ENCODE measurements around the gene PTPRM. TPM values are rescaled to one million over a fixed set of nuclear protein-coding genes. Genes with fewer than 3 reads are reported as not detected.

Gene PTPRM
- total RNA-seq, 1 experiment from 2014 or later, result 45.6 TPM

GRCh38 chr18:7728297-7728696 lies 161.2 kb downstream of the PTPRM start:
- no peak overlapping the region for H2AFZ ChIP-seq (ENCODE audit: low read length)
- POLR2A ChIA-PET (ENCODE audit: unreplicated experiment), result interaction anchor here (0.7 kb wide), 1 partner anchor 40 kb away, joined by 5 read pairs; no protein-coding TSS in a partner anchor
- H3K4me2 ChIP-seq (ENCODE audit: low read length), result no peak overlapping the region
- no peaks in the 10 kb centered on the region for H3K79me2 ChIP-seq (ENCODE audit: low read length)
- H3K9ac ChIP-seq (ENCODE audit: low read length), result no peak overlapping the region
- no peak overlapping the region for H3K27ac ChIP-seq (ENCODE audit: low read length)
- no peak for TF ChIP-seq CTCF (conservative IDR thresholded peaks at IDR 0.05; ENCODE audit: low read depth, low read length)
- TF ChIP-seq EZH2 (IDR thresholded peaks at IDR 0.05; ENCODE audit: low read length, unreplicated experiment), result no peak
- TF ChIP-seq EZH2phosphoT487 (IDR thresholded peaks at IDR 0.05; ENCODE audit: borderline replicate concordance, low read length), result no peak
- H3K4me1 ChIP-seq (ENCODE audit: insufficient read depth, low read length), result no peaks in the 10 kb centered on the region
- H3K9me3 ChIP-seq (ENCODE audit: low read length), result no peaks in the 10 kb centered on the region
- CTCF ChIA-PET, result no interaction called here
- no peaks in the 10 kb centered on the region for H3K9me2 ChIP-seq (replicated peaks; ENCODE audit: low read length)
- H3K27me3 ChIP-seq (ENCODE audit: low read length), result no peaks in the 10 kb centered on the region
- H3K4me3 ChIP-seq (ENCODE audit: low read length), result no peak overlapping the region
- no peak for DNase-seq
- BruUV-seq (replicated peaks), result no TSS peak
- H3F3A ChIP-seq (ENCODE audit: low read length, unreplicated experiment), result no peaks in the 10 kb centered on the region
- ATAC-seq, result no peak
- no peaks in the 10 kb centered on the region for H3K36me3 ChIP-seq (ENCODE audit: low read depth, low read length)
- H4K20me1 ChIP-seq (ENCODE audit: low read length), result no peaks in the 10 kb centered on the region
- intact Hi-C loops (cut with micrococcal nuclease), result no loop called here

GRCh38 chr18:7729868-7730267 lies 162.8 kb downstream of the PTPRM start:
- Histone ChIP-seq H3K4me1 (ENCODE audit: insufficient read depth, low read length) (no peaks in the 10 kb centered on the region), H3K27me3 (ENCODE audit: low read length) (no peaks in the 10 kb centered on the region), H3K27ac (ENCODE audit: low read length) (no peak overlapping the region), H4K20me1 (ENCODE audit: low read length) (no peaks in the 10 kb centered on the region), H3K9me3 (ENCODE audit: low read length) (no peaks in the 10 kb centered on the region), H3K79me2 (ENCODE audit: low read length) (no peaks in the 10 kb centered on the region), H3F3A (ENCODE audit: low read length, unreplicated experiment) (no peaks in the 10 kb centered on the region), H2AFZ (ENCODE audit: low read length) (no peak overlapping the region), H3K9me2 (replicated peaks; ENCODE audit: low read length) (no peaks in the 10 kb centered on the region), H3K36me3 (ENCODE audit: low read depth, low read length) (no peaks in the 10 kb centered on the region), H3K4me2 (ENCODE audit: low read length) (no peak overlapping the region), H3K9ac (ENCODE audit: low read length) (no peak overlapping the region), H3K4me3 (ENCODE audit: low read length) (no peak overlapping the region)
- intact Hi-C loops (cut with micrococcal nuclease), result no loop called here
- ChIA-PET CTCF (no interaction called here), POLR2A (ENCODE audit: unreplicated experiment) (interaction anchor here (0.7 kb wide), 1 partner anchor 10 kb away, joined by 8 read pairs; no protein-coding TSS in a partner anchor)
- no peak for DNase-seq
- BruUV-seq (replicated peaks), result no TSS peak
- no peak for ATAC-seq
- TF ChIP-seq EZH2phosphoT487 (IDR thresholded peaks at IDR 0.05; ENCODE audit: borderline replicate concordance, low read length), result no peak
- TF ChIP-seq CTCF (conservative IDR thresholded peaks at IDR 0.05; ENCODE audit: low read depth, low read length), result no peak
- no peak for TF ChIP-seq EZH2 (IDR thresholded peaks at IDR 0.05; ENCODE audit: low read length, unreplicated experiment)

- no peak for DNase-seq
- Histone ChIP-seq H3K27ac (ENCODE audit: low read length) (no peak overlapping the region), H3K36me3 (ENCODE audit: low read depth, low read length) (no peaks in the 10 kb centered on the region), H3K4me3 (ENCODE audit: low read length) (no peak overlapping the region), H3K9ac (ENCODE audit: low read length) (no peak overlapping the region), H3K4me2 (ENCODE audit: low read length) (no peak overlapping the region), H2AFZ (ENCODE audit: low read length) (no peak overlapping the region), H4K20me1 (ENCODE audit: low read length) (no peaks in the 10 kb centered on the region), H3K4me1 (ENCODE audit: insufficient read depth, low read length) (no peaks in the 10 kb centered on the region), H3F3A (ENCODE audit: low read length, unreplicated experiment) (no peaks in the 10 kb centered on the region), H3K79me2 (ENCODE audit: low read length) (no peaks in the 10 kb centered on the region), H3K9me2 (replicated peaks; ENCODE audit: low read length) (no peaks in the 10 kb centered on the region), H3K9me3 (ENCODE audit: low read length) (no peaks in the 10 kb centered on the region), H3K27me3 (ENCODE audit: low read length) (no peaks in the 10 kb centered on the region)
- intact Hi-C loops (cut with micrococcal nuclease), result no loop called here
- no peak for ATAC-seq
- POLR2A ChIA-PET (ENCODE audit: unreplicated experiment), result interaction anchor here (0.7 kb wide), 1 partner anchor 9 kb away, joined by 8 read pairs; no protein-coding TSS in a partner anchor
- TF ChIP-seq EZH2phosphoT487 (IDR thresholded peaks at IDR 0.05; ENCODE audit: borderline replicate concordance, low read length) (no peak), CTCF (conservative IDR thresholded peaks at IDR 0.05; ENCODE audit: low read depth, low read length) (no peak), EZH2 (IDR thresholded peaks at IDR 0.05; ENCODE audit: low read length, unreplicated experiment) (no peak)
- CTCF ChIA-PET, result no interaction called here
- BruUV-seq (replicated peaks), result no TSS peak
Observed at GRCh38 chr18:7730682-7731081, 163.6 kb downstream of the PTPRM start.
